ENCODE measurements around the gene NBPF10.
"Not testable (repeated sequence)": the region's sequence is repeated elsewhere in the genome, so short reads cannot be mapped to it uniquely, and the experiment has no call there.

The NBPF10 gene, protein sequence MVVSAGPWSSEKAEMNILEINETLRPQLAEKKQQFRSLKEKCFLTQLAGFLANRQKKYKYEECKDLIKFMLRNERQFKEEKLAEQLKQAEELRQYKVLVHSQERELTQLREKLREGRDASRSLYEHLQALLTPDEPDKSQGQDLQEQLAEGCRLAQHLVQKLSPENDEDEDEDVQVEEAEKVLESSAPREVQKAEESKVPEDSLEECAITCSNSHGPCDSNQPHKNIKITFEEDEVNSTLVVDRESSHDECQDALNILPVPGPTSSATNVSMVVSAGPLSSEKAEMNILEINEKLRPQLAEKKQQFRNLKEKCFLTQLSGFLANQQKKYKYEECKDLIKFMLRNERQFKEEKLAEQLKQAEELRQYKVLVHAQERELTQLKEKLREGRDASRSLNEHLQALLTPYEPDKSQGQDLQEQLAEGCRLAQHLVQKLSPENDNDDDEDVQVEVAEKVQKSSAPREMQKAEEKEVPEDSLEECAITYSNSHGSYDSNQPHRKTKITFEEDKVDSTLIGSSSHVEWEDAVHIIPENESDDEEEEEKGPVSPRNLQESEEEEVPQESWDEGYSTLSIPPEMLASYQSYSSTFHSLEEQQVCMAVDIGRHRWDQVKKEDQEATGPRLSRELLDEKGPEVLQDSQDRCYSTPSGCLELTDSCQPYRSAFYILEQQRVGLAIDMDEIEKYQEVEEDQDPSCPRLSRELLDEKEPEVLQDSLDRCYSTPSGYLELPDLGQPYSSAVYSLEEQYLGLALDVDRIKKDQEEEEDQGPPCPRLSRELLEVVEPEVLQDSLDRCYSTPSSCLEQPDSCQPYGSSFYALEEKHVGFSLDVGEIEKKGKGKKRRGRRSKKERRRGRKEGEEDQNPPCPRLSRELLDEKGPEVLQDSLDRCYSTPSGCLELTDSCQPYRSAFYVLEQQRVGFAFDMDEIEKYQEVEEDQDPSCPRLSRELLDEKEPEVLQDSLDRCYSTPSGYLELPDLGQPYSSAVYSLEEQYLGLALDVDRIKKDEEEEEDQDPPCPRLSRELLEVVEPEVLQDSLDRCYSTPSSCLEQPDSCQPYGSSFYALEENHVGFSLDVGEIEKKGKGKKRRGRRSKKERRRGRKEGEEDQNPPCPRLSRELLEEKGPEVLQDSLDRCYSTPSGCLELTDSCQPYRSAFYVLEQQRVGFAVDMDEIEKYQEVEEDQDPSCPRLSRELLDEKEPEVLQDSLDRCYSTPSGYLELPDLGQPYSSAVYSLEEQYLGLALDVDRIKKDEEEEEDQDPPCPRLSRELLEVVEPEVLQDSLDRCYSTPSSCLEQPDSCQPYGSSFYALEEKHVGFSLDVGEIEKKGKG (N-terminal part only)

DNA sequence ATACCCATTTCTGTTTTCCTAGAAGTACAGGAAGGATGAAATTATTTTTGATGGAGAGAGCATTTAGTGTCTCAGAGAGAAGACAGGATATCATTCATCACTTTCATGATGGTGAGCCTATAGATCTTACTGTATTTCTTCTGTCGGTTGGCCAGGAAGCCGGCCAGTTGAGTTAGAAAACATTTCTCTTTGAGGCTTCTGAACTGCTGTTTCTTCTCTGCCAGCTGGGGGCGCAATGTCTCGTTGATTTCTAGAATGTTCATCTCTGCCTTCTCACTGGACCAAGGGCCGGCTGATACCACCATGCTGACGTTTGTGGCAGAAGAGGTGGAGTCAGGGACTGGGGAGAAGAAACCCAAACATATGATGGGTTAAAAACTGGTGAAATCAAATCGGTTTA lies at the start of gene NBPF10:
NBPF10 (minus strand) TSS at position 340 of the 400 bp plus-strand sequence; CDS start at position 305, 35 bp downstream.
- not testable (repeated sequence) for DNase-seq

DNA sequence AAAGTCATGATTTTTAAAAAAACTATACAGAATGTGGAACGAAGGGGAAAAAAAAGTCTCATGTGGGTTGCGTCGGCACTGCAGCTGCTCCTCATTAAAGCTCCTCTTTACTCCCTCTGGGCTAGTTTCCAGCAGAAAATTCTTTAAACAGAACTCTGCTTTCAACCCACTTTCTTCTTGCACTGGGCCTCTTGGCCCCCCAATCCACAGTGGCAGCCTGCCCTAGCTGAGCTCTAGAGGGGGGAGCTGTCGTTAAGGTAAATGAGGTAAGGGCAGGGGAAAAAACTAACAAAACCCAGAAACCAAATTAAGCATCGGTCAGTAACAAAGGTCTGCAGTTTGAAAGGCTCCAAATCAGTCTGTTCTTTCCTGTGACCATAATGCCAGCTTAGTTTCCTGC lies 29.9 kb upstream of the NBPF10 start:
- not testable (repeated sequence) for DNase-seq

DNA sequence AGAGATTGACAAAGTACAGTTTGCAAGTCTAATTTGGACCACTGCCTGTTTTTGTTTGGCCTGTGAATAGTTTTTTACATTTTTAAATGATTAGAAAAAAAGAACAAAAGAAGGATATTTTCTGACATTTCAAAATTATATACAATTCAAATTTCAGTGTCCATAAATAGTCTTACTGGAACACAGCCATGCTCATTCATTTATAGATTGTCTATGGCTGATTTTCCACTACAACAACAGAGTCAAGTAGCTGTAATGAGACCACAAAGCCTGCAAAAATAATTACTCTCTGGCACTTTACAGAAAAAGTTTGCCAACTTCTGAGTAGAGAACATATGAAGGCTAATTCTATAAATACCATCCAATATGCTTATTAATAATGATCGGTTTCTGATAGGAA lies 23.1 kb upstream of the NBPF10 start:
- DNase-seq = not testable (repeated sequence)

DNA sequence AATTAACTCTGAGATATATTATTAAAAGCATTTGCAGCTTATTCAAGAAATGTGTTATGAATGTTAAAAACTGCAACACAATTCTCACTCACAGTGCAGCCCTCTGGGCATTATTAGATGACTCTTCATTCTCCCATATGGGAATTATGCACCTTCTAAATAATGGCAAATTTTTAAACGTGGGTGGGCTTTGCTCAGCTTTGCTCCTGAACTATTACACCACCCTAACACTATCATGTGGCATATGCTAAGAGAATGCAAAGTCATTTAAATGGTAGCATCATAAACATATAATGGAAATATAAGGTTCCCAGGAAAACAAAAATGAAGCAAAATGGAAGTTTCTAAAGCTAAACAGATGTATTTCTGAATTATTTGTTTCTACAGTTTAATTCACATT lies 22.7 kb upstream of the NBPF10 start:
- not testable (repeated sequence) for DNase-seq
